ENCODE results near the gene KLHL22. TPM values are rescaled to one million over a fixed set of nuclear protein-coding genes. Genes with fewer than 3 reads are reported as not detected.

The KLHL22 gene
- total and polyA plus RNA-seq, 2 of the 8 experiments (the other 6 are each of a cell fraction or from before 2014, with no cell fraction given) = 9.4 to 16.2 TPM

GRCh38 chr22:20414450-20414849, 81.1 kb downstream of the KLHL22 start:
- H3K4me2 ChIP-seq (ENCODE audit: insufficient read depth in 1 of 2, low read depth in 2 of 2, low read length in 2 of 2) = no peak overlapping the region

More at GRCh38 chr22:20414450-20414849, 81.1 kb downstream of the KLHL22 start:
- H3K9ac ChIP-seq (replicated peaks in 1 of 4; ENCODE audit: extremely low read depth in 1 of 4, low read depth in 3 of 4, low read length in 3 of 4) = no peak overlapping the region
- no peaks in the 10 kb centered on the region; a peak in 1 of 7 replicates for H3K4me1 ChIP-seq (replicated peaks in 1 of 4; ENCODE audit: control insufficient read depth in 3 of 4, insufficient read depth in 4 of 4, low read length in 3 of 4)
- FAIRE-seq (no peak), DNase-seq (ENCODE audit: low read depth in 1 of 2, low spot score in 2 of 2) (no peak)
- H2BK20ac ChIP-seq (ENCODE audit: low read length) = no peak overlapping the region
- H2AK5ac ChIP-seq (ENCODE audit: low read depth, low read length) = no peak overlapping the region
- H3K4ac ChIP-seq (replicated peaks; ENCODE audit: insufficient read length, low read depth, low read length) = no peak overlapping the region
- no peak overlapping the region for H4K5ac ChIP-seq (ENCODE audit: insufficient read length, low read depth, low read length)
- no peak overlapping the region for H3K4me3 ChIP-seq (ENCODE audit: extremely low read depth in 1 of 4, insufficient read depth in 2 of 4, low read depth in 3 of 4, low read length in 4 of 4)
- WGBS, 2 experiments (ENCODE audit: extremely low coverage in 1 of 2, insufficient coverage in 1 of 2, insufficient read length in 1 of 2, insufficient replicate concordance in 2 of 2, low coverage in 1 of 2, low lambda C conversion rate in 2 of 2, missing lambda C conversion rate in 1 of 2) = 89% methylated on average over 3 of the region's 3 CpGs; no CpG with 5 or more reads in 1 of the 2 experiments
- no peak overlapping the region for H3K18ac ChIP-seq (ENCODE audit: extremely low read depth, low read length)
- H3K56ac ChIP-seq (replicated peaks; ENCODE audit: insufficient read length, low read depth, low read length) = no peak overlapping the region
- ChIA-PET POLR2A (ENCODE audit: partially characterized antibody) (no interaction called here), CTCF (ENCODE audit: partially characterized antibody) (no interaction called here)
- no peak overlapping the region for H3K23ac ChIP-seq (ENCODE audit: insufficient read length)
- H3K36me3 ChIP-seq (ENCODE audit: control insufficient read depth in 2 of 4, insufficient read depth in 4 of 4, low read length in 3 of 4) = no peaks in the 10 kb centered on the region
- H3K79me2 ChIP-seq (ENCODE audit: control insufficient read depth in 1 of 2, insufficient read depth in 2 of 2, low read length in 2 of 2) = no peaks in the 10 kb centered on the region
- H4K8ac ChIP-seq (ENCODE audit: extremely low read depth, insufficient read depth, low read length) = no peak overlapping the region
- H3K23me2 ChIP-seq (ENCODE audit: low read depth, low read length) = no peaks in the 10 kb centered on the region
- no peak overlapping the region for H2BK12ac ChIP-seq (ENCODE audit: low read depth, low read length)
- no peaks in the 10 kb centered on the region for H3K9me3 ChIP-seq (ENCODE audit: insufficient read depth in 2 of 2, low read depth in 1 of 2, low read length in 1 of 2)
- H2BK120ac ChIP-seq (replicated peaks; ENCODE audit: low read depth, low read length) = no peak overlapping the region
- no peaks in the 10 kb centered on the region for H3K79me1 ChIP-seq (ENCODE audit: low read depth, low read length)
- TF ChIP-seq ASH2L (IDR thresholded peaks at IDR 0.05; ENCODE audit: low read length) = no peak
- TF ChIP-seq SIN3A (conservative IDR thresholded peaks at IDR 0.05 in 1 of 2, IDR thresholded peaks at IDR 0.05 in 1 of 2; ENCODE audit: low read depth in 1 of 2, low read length in 2 of 2) = no peak
- no peak for TF ChIP-seq EP300 (IDR thresholded peaks at IDR 0.05; ENCODE audit: borderline replicate concordance in 1 of 2, low read depth in 2 of 2, low read length in 2 of 2)
- TF ChIP-seq JUN (IDR thresholded peaks at IDR 0.05; ENCODE audit: low read depth, low read length) = no peak
- no peak for TF ChIP-seq PHF8 (conservative IDR thresholded peaks at IDR 0.05; ENCODE audit: low read depth, low read length)
- TF ChIP-seq SAP30 (IDR thresholded peaks at IDR 0.05; ENCODE audit: insufficient read depth, insufficient replicate concordance, low read length) = no peak
- no peak for TF ChIP-seq RBBP5 (IDR thresholded peaks at IDR 0.05; ENCODE audit: borderline replicate concordance, low read depth, low read length)
- no peak for TF ChIP-seq CBX5 (IDR thresholded peaks at IDR 0.05; ENCODE audit: low read depth, low read length)
- no peak for TF ChIP-seq ATF3 (IDR thresholded peaks at IDR 0.05; ENCODE audit: insufficient read depth, low read depth, low read length)
- TF ChIP-seq CREB1 (IDR thresholded peaks at IDR 0.05) = no peak
- no peak for TF ChIP-seq CEBPB (IDR thresholded peaks at IDR 0.05; ENCODE audit: low read depth, low read length)
- TF ChIP-seq TBP (IDR thresholded peaks at IDR 0.05; ENCODE audit: low read depth, low read length) = no peak
- H2BK15ac ChIP-seq (ENCODE audit: low read length) = no peak overlapping the region
- no peak overlapping the region for H4K91ac ChIP-seq (replicated peaks; ENCODE audit: insufficient read length, low read length)
- no peaks in the 10 kb centered on the region for H3K27me3 ChIP-seq (replicated peaks in 1 of 4; ENCODE audit: control insufficient read depth in 3 of 4, extremely low read depth in 1 of 4, insufficient read depth in 3 of 4, low read length in 3 of 4)
- H3K27ac ChIP-seq (ENCODE audit: low read depth, low read length) = no peak overlapping the region
- H2AFZ ChIP-seq (ENCODE audit: low read length) = no peak overlapping the region
- H4K20me1 ChIP-seq (replicated peaks in 1 of 2; ENCODE audit: control insufficient read depth in 1 of 2, insufficient read depth in 2 of 2, low read length in 2 of 2) = no peaks in the 10 kb centered on the region
- no peak overlapping the region for H3K14ac ChIP-seq (ENCODE audit: insufficient read length)
- H2BK5ac ChIP-seq (ENCODE audit: low read depth, low read length) = no peak overlapping the region

All from H1 (cell line).